Stimulated activated CD4-positive, alpha-beta T cell treated with anti-CD3 and anti-CD28 coated beads, Interleukin-1b, Interleukin-23, amount 100 ng/mL, for 1 hour (primary cell): Measurements from ENCODE around the gene ZIC5.

Source experiments
- DNase-seq, 2 donors: peaks; one replicate each; pipeline ENCODE4 v3.0.0-alpha.2; 2020; ENCODE audit warnings: low read depth in 2 of 2

Gene ZIC5

GRCh38 chr13:99987154-99988019 lies 15.8 kb upstream of the ZIC5 start:
- DNase-seq, result no peak

- no peak for DNase-seq
Observed at GRCh38 chr13:99986741-99987140, 15.2 kb upstream of the ZIC5 start.

- DNase-seq, result no peak
Observed at GRCh38 chr13:99985886-99986527, 14.4 kb upstream of the ZIC5 start.

- no peak for DNase-seq
Observed at GRCh38 chr13:99985241-99985874, 13.8 kb upstream of the ZIC5 start.

GRCh38 chr13:99984461-99985240 lies 13.1 kb upstream of the ZIC5 start:
- no peak for DNase-seq

GRCh38 chr13:99983499-99984401 lies 12.2 kb upstream of the ZIC5 start:
- no peak for DNase-seq

- no peak for DNase-seq
Observed at GRCh38 chr13:99982731-99983498, 11.3 kb upstream of the ZIC5 start.

- no peak for DNase-seq
Observed at GRCh38 chr13:99982036-99982730, 10.6 kb upstream of the ZIC5 start.

GRCh38 chr13:99981735-99982035 lies 10.1 kb upstream of the ZIC5 start, which contains the start of gene ZIC2:
Gene ZIC2, plus strand, starts transcription at chr13:99981784. Its CDS starts 281 bp downstream, at chr13:99982065.
- no peak for DNase-seq

GRCh38 chr13:99980824-99981734 lies 9.5 kb upstream of the ZIC5 start:
- DNase-seq, result no peak

- DNase-seq, result no peak
Observed at GRCh38 chr13:99980201-99980823, 8.7 kb upstream of the ZIC5 start.

GRCh38 chr13:99979453-99980200 lies 8.1 kb upstream of the ZIC5 start:
- DNase-seq, result no peak

GRCh38 chr13:99978799-99979452 lies 7.4 kb upstream of the ZIC5 start:
- DNase-seq, result no peak

- no peak for DNase-seq
Observed at GRCh38 chr13:99977912-99978798, 6.6 kb upstream of the ZIC5 start.

- DNase-seq, result no peak
Observed at GRCh38 chr13:99977334-99977911, 5.9 kb upstream of the ZIC5 start.
